ENCODE data around the gene SGCD.
"Not testable (repeated sequence)": the region's sequence is repeated elsewhere in the genome, so short reads cannot be mapped to it uniquely, and the experiment has no call there.

SGCD gene

GRCh38 chr5:156666686-156667085 lies 339.7 kb downstream of the SGCD start:
- H2AFZ ChIP-seq (ENCODE audit: low read length); H2BK120ac ChIP-seq (ENCODE audit: low read depth, low read length); H3K4me3 ChIP-seq (ENCODE audit: low read length in 2 of 2): not testable (repeated sequence)

GRCh38 chr5:156667616-156668015 lies 340.7 kb downstream of the SGCD start:
- no peak overlapping the region for H2BK15ac ChIP-seq (ENCODE audit: low read length)
- H3K9ac ChIP-seq (ENCODE audit: low read depth, low read length, poor library complexity) = no peak overlapping the region
- no peak overlapping the region for H2BK120ac ChIP-seq (ENCODE audit: low read depth, low read length)
- H3K79me1 ChIP-seq (ENCODE audit: low read depth, low read length) = no peaks in the 10 kb centered on the region
- H3K14ac ChIP-seq (ENCODE audit: low read length) = no peak overlapping the region
- DNase-seq (ENCODE audit: low spot score) = no peak
- no peak overlapping the region for H4K91ac ChIP-seq (ENCODE audit: low read depth, low read length, poor library complexity)
- H3K4me3 ChIP-seq (ENCODE audit: low read length in 2 of 2) = no peak overlapping the region
- H3K4me1 ChIP-seq (ENCODE audit: control insufficient read depth in 2 of 2, insufficient read depth in 1 of 2, low read depth in 1 of 2, low read length in 2 of 2) = peaks cover 0 to 3% of the 10 kb centered on the region in 2 donors
- no peak overlapping the region for H3K18ac ChIP-seq (ENCODE audit: low read length)
- H3K27me3 ChIP-seq (ENCODE audit: control insufficient read depth in 3 of 3, insufficient read depth in 3 of 3, low read depth in 1 of 3, low read length in 3 of 3) = no peaks in the 10 kb centered on the region
- no peaks in the 10 kb centered on the region for H3K36me3 ChIP-seq (replicated peaks in 1 of 2; ENCODE audit: control insufficient read depth in 2 of 2, insufficient read depth in 2 of 2, low read length in 2 of 2)
- H3K23ac ChIP-seq (ENCODE audit: low read depth, low read length, poor library complexity) = no peak overlapping the region
- WGBS, 2 donors (ENCODE audit: extremely low coverage in 2 of 2, insufficient read length in 2 of 2, insufficient replicate concordance in 1 of 2) = no CpG with 5 or more reads among the region's 3 CpGs
- no peak overlapping the region for H3K4me2 ChIP-seq (ENCODE audit: insufficient read depth, low read length, poor library complexity, severe bottlenecking)
- no peak overlapping the region for H2AFZ ChIP-seq (ENCODE audit: low read length)
- no peak overlapping the region for H2BK5ac ChIP-seq (ENCODE audit: low read length)
- H4K8ac ChIP-seq (ENCODE audit: low read depth, low read length) = no peak overlapping the region
- H3K27ac ChIP-seq (replicated peaks; ENCODE audit: low read length) = no peak overlapping the region
- H3K4ac ChIP-seq (ENCODE audit: low read length) = no peak overlapping the region
- H3K9me3 ChIP-seq (replicated peaks in 1 of 2; ENCODE audit: control insufficient read depth in 2 of 2, insufficient read depth in 1 of 2, low read depth in 1 of 2, low read length in 2 of 2) = no peaks in the 10 kb centered on the region
- no peak overlapping the region for H2BK12ac ChIP-seq (ENCODE audit: low read length)
- H2AK5ac ChIP-seq (ENCODE audit: low read depth, low read length) = no peak overlapping the region

More at GRCh38 chr5:156666686-156667085, 339.7 kb downstream of the SGCD start:
- not testable (repeated sequence) for H3K4me2 ChIP-seq (ENCODE audit: insufficient read depth, low read length, poor library complexity, severe bottlenecking); H3K14ac ChIP-seq (ENCODE audit: low read length); H3K23ac ChIP-seq (ENCODE audit: low read depth, low read length, poor library complexity); H3K79me1 ChIP-seq (ENCODE audit: low read depth, low read length); DNase-seq (ENCODE audit: low spot score); H2BK12ac ChIP-seq (ENCODE audit: low read length); H4K91ac ChIP-seq (ENCODE audit: low read depth, low read length, poor library complexity); H2AK5ac ChIP-seq (ENCODE audit: low read depth, low read length); H3K36me3 ChIP-seq (replicated peaks in 1 of 2; ENCODE audit: control insufficient read depth in 2 of 2, insufficient read depth in 2 of 2, low read length in 2 of 2); H3K27me3 ChIP-seq (ENCODE audit: control insufficient read depth in 3 of 3, insufficient read depth in 3 of 3, low read depth in 1 of 3, low read length in 3 of 3); H3K27ac ChIP-seq (replicated peaks; ENCODE audit: low read length); H2BK15ac ChIP-seq (ENCODE audit: low read length); H3K9me3 ChIP-seq (replicated peaks in 1 of 2; ENCODE audit: control insufficient read depth in 2 of 2, insufficient read depth in 1 of 2, low read depth in 1 of 2, low read length in 2 of 2); H2BK5ac ChIP-seq (ENCODE audit: low read length); H3K4ac ChIP-seq (ENCODE audit: low read length); H3K9ac ChIP-seq (ENCODE audit: low read depth, low read length, poor library complexity); H3K18ac ChIP-seq (ENCODE audit: low read length); H4K8ac ChIP-seq (ENCODE audit: low read depth, low read length); H3K4me1 ChIP-seq (ENCODE audit: control insufficient read depth in 2 of 2, insufficient read depth in 1 of 2, low read depth in 1 of 2, low read length in 2 of 2)
- no CpG with 5 or more reads among the region's 3 CpGs for WGBS, 2 donors (ENCODE audit: extremely low coverage in 2 of 2, insufficient read length in 2 of 2, insufficient replicate concordance in 1 of 2)

- H3K9ac ChIP-seq (ENCODE audit: low read depth, low read length, poor library complexity) = no peak overlapping the region
- H3K79me1 ChIP-seq (ENCODE audit: low read depth, low read length) = no peaks in the 10 kb centered on the region
- H3K14ac ChIP-seq (ENCODE audit: low read length) = no peak overlapping the region
- H2BK120ac ChIP-seq (ENCODE audit: low read depth, low read length) = no peak overlapping the region
- no peak overlapping the region for H2AFZ ChIP-seq (ENCODE audit: low read length)
- H3K4me1 ChIP-seq (ENCODE audit: control insufficient read depth in 2 of 2, insufficient read depth in 1 of 2, low read depth in 1 of 2, low read length in 2 of 2) = peaks cover 0 to 5% of the 10 kb centered on the region in 2 donors
- H3K23ac ChIP-seq (ENCODE audit: low read depth, low read length, poor library complexity) = no peak overlapping the region
- no peak overlapping the region for H3K18ac ChIP-seq (ENCODE audit: low read length)
- no peak overlapping the region for H4K91ac ChIP-seq (ENCODE audit: low read depth, low read length, poor library complexity)
- no peak overlapping the region for H3K27ac ChIP-seq (replicated peaks; ENCODE audit: low read length)
- H3K4me3 ChIP-seq (ENCODE audit: low read length in 2 of 2) = no peak overlapping the region
- no peak overlapping the region for H2BK15ac ChIP-seq (ENCODE audit: low read length)
- H3K4me2 ChIP-seq (ENCODE audit: insufficient read depth, low read length, poor library complexity, severe bottlenecking) = no peak overlapping the region
- no peaks in the 10 kb centered on the region for H3K27me3 ChIP-seq (ENCODE audit: control insufficient read depth in 3 of 3, insufficient read depth in 3 of 3, low read depth in 1 of 3, low read length in 3 of 3)
- H2BK5ac ChIP-seq (ENCODE audit: low read length) = no peak overlapping the region
- no peak for DNase-seq (ENCODE audit: low spot score)
- no peaks in the 10 kb centered on the region for H3K9me3 ChIP-seq (replicated peaks in 1 of 2; ENCODE audit: control insufficient read depth in 2 of 2, insufficient read depth in 1 of 2, low read depth in 1 of 2, low read length in 2 of 2)
- no peak overlapping the region for H2AK5ac ChIP-seq (ENCODE audit: low read depth, low read length)
- no peak overlapping the region for H3K4ac ChIP-seq (ENCODE audit: low read length)
- H3K36me3 ChIP-seq (replicated peaks in 1 of 2; ENCODE audit: control insufficient read depth in 2 of 2, insufficient read depth in 2 of 2, low read length in 2 of 2) = no peaks in the 10 kb centered on the region
- no peak overlapping the region for H2BK12ac ChIP-seq (ENCODE audit: low read length)
- no peak overlapping the region for H4K8ac ChIP-seq (ENCODE audit: low read depth, low read length)
These were observed 342.5 kb downstream of the SGCD start for GRCh38 chr5:156669416-156669815.

- no peak overlapping the region for H2AK5ac ChIP-seq (ENCODE audit: low read depth, low read length)
- peaks cover 0 to 6% of the 10 kb centered on the region in 2 donors for H3K4me1 ChIP-seq (ENCODE audit: control insufficient read depth in 2 of 2, insufficient read depth in 1 of 2, low read depth in 1 of 2, low read length in 2 of 2)
- H3K79me1 ChIP-seq (ENCODE audit: low read depth, low read length) = no peaks in the 10 kb centered on the region
- H2BK5ac ChIP-seq (ENCODE audit: low read length) = no peak overlapping the region
- no peak overlapping the region for H3K4me3 ChIP-seq (ENCODE audit: low read length in 2 of 2)
- no peak overlapping the region for H3K14ac ChIP-seq (ENCODE audit: low read length)
- no peak overlapping the region for H2BK15ac ChIP-seq (ENCODE audit: low read length)
- no peaks in the 10 kb centered on the region for H3K9me3 ChIP-seq (replicated peaks in 1 of 2; ENCODE audit: control insufficient read depth in 2 of 2, insufficient read depth in 1 of 2, low read depth in 1 of 2, low read length in 2 of 2)
- H2AFZ ChIP-seq (ENCODE audit: low read length) = no peak overlapping the region
- no peak overlapping the region for H3K4ac ChIP-seq (ENCODE audit: low read length)
- H3K23ac ChIP-seq (ENCODE audit: low read depth, low read length, poor library complexity) = no peak overlapping the region
- no peak overlapping the region for H3K4me2 ChIP-seq (ENCODE audit: insufficient read depth, low read length, poor library complexity, severe bottlenecking)
- no peaks in the 10 kb centered on the region for H3K27me3 ChIP-seq (ENCODE audit: control insufficient read depth in 3 of 3, insufficient read depth in 3 of 3, low read depth in 1 of 3, low read length in 3 of 3)
- no peak overlapping the region for H3K27ac ChIP-seq (replicated peaks; ENCODE audit: low read length)
- no peak overlapping the region for H4K91ac ChIP-seq (ENCODE audit: low read depth, low read length, poor library complexity)
- no CpG with 5 or more reads among the region's 2 CpGs for WGBS, 2 donors (ENCODE audit: extremely low coverage in 2 of 2, insufficient read length in 2 of 2, insufficient replicate concordance in 1 of 2)
- no peak overlapping the region for H2BK120ac ChIP-seq (ENCODE audit: low read depth, low read length)
- H2BK12ac ChIP-seq (ENCODE audit: low read length) = no peak overlapping the region
- H3K36me3 ChIP-seq (replicated peaks in 1 of 2; ENCODE audit: control insufficient read depth in 2 of 2, insufficient read depth in 2 of 2, low read length in 2 of 2) = no peaks in the 10 kb centered on the region
- no peak overlapping the region for H3K18ac ChIP-seq (ENCODE audit: low read length)
- no peak for DNase-seq (ENCODE audit: low spot score)
- no peak overlapping the region for H3K9ac ChIP-seq (ENCODE audit: low read depth, low read length, poor library complexity)
- H4K8ac ChIP-seq (ENCODE audit: low read depth, low read length) = no peak overlapping the region
These were observed 343.7 kb downstream of the SGCD start for GRCh38 chr5:156670615-156671014.

Data from neuronal stem cell (in vitro differentiated cells).